Ishikawa (cell line): ENCODE measurements around the gene TMEM107.

Source experiments
- CEBPB ChIP-seq: IDR thresholded peaks from 2 replicates; pipeline ENCODE4 v1.6.1; 2012
- CREB1 ChIP-seq: IDR thresholded peaks from 2 replicates; pipeline ENCODE4 v1.6.1; 2012; ENCODE audit warnings: low read depth
- EGR1 ChIP-seq: IDR thresholded peaks from 2 replicates; pipeline ENCODE4 v1.6.1; 2012
- EP300 ChIP-seq: IDR thresholded peaks from 2 replicates; pipeline ENCODE4 v1.6.1; 2012; ENCODE audit warnings: borderline replicate concordance
- FOXM1 ChIP-seq: IDR thresholded peaks from 2 replicates; pipeline ENCODE4 v1.6.1; 2012; ENCODE audit warnings: low read depth, borderline replicate concordance
- MAX ChIP-seq: IDR thresholded peaks from 2 replicates; pipeline ENCODE4 v1.6.1; 2012
- NFIC ChIP-seq: IDR thresholded peaks from 2 replicates; pipeline ENCODE4 v1.6.1; 2012
- RAD21 ChIP-seq: IDR thresholded peaks from 2 replicates; pipeline ENCODE4 v1.6.1; 2012; ENCODE audit warnings: low read depth
- REST ChIP-seq: IDR thresholded peaks from 2 replicates; pipeline ENCODE4 v1.6.1; 2012; ENCODE audit warnings: low read depth, mild to moderate bottlenecking
- TAF1 ChIP-seq: IDR thresholded peaks from 2 replicates; pipeline ENCODE4 v1.6.1; 2012; ENCODE audit warnings: low read depth, mild to moderate bottlenecking
- TCF12 ChIP-seq: IDR thresholded peaks from 2 replicates; pipeline ENCODE4 v1.6.1; 2012; ENCODE audit warnings: low read depth
- TEAD4 ChIP-seq: IDR thresholded peaks from 2 replicates; pipeline ENCODE4 v1.6.1; 2012
- YY1 ChIP-seq: IDR thresholded peaks from 2 replicates; pipeline ENCODE4 v1.6.1; 2012; ENCODE audit warnings: low read depth
- ZBTB7A ChIP-seq: IDR thresholded peaks from 2 replicates; pipeline ENCODE4 v1.6.1; 2012; ENCODE audit warnings: low read depth
- TF ChIP-seq, protein P1 (sequence below): IDR thresholded peaks from 2 replicates; pipeline ENCODE4 v1.6.1; 2012

Gene TMEM107

GRCh38 chr17:8161289-8162232, 14.6 kb downstream of the TMEM107 start:
- TF ChIP-seq, protein P1, sequence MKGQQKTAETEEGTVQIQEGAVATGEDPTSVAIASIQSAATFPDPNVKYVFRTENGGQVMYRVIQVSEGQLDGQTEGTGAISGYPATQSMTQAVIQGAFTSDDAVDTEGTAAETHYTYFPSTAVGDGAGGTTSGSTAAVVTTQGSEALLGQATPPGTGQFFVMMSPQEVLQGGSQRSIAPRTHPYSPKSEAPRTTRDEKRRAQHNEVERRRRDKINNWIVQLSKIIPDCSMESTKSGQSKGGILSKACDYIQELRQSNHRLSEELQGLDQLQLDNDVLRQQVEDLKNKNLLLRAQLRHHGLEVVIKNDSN = no peak
- no peak for TF ChIP-seq MAX
- no peak for TF ChIP-seq CREB1
- no peak for TF ChIP-seq NFIC
- no peak for TF ChIP-seq REST
- no peak for TF ChIP-seq CEBPB
- TF ChIP-seq TCF12 = no peak
- no peak for TF ChIP-seq EGR1
- no peak for TF ChIP-seq FOXM1
- no peak for TF ChIP-seq RAD21
- no peak for TF ChIP-seq YY1
- no peak for TF ChIP-seq ZBTB7A
- no peak for TF ChIP-seq TAF1
- TF ChIP-seq EP300 = no peak
- no peak for TF ChIP-seq TEAD4

GRCh38 chr17:8160741-8161221, 15.4 kb downstream of the TMEM107 start:
- TF ChIP-seq, protein P1 = no peak
- TF ChIP-seq TCF12 = no peak
- no peak for TF ChIP-seq REST
- no peak for TF ChIP-seq EGR1
- no peak for TF ChIP-seq EP300
- TF ChIP-seq ZBTB7A = no peak
- no peak for TF ChIP-seq CREB1
- TF ChIP-seq TEAD4 = no peak
- no peak for TF ChIP-seq YY1
- TF ChIP-seq RAD21 = no peak
- TF ChIP-seq MAX = no peak
- no peak for TF ChIP-seq NFIC

DNA sequence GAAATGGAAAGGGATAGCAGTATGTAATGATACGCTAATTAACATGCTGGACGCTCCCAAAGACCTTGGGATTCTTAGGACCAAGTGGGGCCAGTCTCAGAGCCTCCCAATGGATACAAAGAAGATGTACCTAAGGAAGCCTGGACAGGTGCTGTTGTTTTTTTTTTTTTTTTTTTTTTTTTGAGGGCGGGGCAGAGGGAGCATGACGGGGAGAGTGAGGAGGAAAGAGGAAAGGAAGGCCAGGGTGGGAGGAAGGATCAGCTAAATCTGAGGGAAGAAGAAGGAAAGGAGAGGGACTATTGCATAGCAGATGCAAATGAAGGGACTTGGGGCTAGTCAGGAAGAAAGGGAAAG, 16.0 kb downstream of the TMEM107 start:
- TF ChIP-seq TEAD4 (no peak), RAD21 (no peak), EGR1 (no peak), EP300 (no peak), NFIC (no peak), YY1 (no peak), CREB1 (no peak), FOXM1 (no peak), TAF1 (no peak), MAX (no peak), TCF12 (no peak)

- TF ChIP-seq REST (no peak), NFIC (no peak), MAX (no peak), TAF1 (no peak), CEBPB (no peak), FOXM1 (no peak), EP300 (no peak), YY1 (no peak), RAD21 (no peak), ZBTB7A (no peak), TCF12 (no peak), CREB1 (no peak), EGR1 (no peak), TEAD4 (no peak)
- TF ChIP-seq, protein P1 = no peak
These were observed 16.5 kb downstream of the TMEM107 start for GRCh38 chr17:8159459-8160223.
